Embryonic facial prominence (tissue), 1 donor: ENCODE measurements around the gene FBXW8.

Experiments used
- DNase-seq: peaks from one replicate; pipeline ENCODE4 v3.0.0-alpha.2; 2016; ENCODE audit errors: extremely low spot score

FBXW8 gene

DNA sequence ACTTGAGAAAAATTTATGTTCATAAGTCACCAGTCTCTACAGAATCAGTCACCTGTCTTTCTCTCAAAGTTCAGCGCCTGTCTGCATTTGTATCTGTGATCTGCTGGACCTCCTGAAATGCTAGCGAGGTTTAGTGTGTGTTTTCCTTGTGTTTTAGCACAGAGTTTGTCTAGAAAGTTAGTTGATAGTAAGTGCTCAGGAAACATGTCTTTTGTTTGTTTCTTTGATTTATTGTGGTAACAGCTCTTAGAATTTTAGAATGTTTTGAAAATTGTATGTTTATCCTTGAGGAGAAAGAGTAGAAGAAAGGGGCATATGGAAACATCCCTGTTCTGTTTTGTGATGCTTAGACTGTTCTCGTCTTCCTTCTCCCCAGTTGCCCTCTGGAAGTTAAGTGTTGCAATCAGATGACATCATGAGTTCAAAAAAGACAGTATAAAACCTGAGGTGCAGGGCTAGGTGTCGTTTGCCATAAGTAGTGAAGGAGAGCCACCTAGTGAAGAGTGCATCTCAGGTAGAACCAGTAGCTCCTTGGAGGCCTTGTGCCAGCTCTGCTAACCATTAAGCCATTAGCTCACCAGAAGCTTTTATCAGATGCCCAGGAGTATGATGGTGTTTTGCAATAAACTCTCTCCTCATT, 44.8 kb downstream of the FBXW8 start:
- DNase-seq: no peak

DNA sequence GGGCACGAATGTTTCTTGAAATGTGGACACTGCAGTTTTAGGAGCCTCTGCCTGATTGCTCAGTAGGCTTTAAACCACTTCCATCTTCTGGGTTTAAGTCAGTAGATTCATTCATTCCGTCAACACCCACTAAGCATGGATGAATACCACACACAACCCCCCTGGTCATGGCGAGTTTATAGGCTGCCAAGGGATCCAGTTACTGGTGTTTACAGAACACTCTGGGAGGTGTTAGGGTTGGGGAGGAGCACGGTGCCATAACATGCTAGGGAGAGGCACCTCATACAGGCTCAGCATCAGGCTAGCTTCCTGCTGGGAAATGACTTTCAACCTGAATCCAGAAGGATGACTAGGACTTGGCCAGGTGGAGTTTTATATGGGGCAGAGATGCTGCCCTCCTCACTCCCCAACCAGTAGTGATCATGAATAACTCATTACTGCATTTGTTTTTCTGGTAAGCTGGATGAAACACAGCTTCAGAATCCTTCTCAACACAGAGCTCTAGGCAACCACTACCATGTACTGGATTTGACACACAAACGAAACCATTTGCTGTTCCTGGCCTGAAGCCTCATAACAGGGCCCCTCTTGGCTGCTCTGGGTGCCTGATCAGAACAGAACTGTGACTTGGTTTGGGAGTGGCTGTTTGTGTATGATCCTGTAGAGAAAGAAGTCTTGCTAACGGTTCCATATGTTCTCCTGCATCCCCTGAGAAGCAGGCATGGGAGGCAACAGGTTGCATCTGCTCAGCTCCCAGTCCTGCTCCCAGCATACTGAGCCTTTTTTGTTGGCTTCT, 47.9 kb downstream of the FBXW8 start:
- no peak for DNase-seq

DNA sequence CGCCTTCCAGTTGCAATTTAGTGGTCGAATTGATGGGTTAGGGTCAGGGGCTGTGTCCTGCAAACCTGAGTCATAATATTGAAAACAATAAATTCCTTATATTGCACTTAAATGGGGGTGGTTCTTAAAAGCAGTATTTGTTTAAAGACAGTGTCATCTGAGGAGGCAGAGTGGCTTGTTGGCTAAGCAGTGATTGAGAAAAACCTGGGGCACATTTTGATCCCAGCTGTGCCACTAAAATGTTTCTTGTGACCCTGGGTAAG, 48.4 kb downstream of the FBXW8 start:
- DNase-seq: no peak

DNA sequence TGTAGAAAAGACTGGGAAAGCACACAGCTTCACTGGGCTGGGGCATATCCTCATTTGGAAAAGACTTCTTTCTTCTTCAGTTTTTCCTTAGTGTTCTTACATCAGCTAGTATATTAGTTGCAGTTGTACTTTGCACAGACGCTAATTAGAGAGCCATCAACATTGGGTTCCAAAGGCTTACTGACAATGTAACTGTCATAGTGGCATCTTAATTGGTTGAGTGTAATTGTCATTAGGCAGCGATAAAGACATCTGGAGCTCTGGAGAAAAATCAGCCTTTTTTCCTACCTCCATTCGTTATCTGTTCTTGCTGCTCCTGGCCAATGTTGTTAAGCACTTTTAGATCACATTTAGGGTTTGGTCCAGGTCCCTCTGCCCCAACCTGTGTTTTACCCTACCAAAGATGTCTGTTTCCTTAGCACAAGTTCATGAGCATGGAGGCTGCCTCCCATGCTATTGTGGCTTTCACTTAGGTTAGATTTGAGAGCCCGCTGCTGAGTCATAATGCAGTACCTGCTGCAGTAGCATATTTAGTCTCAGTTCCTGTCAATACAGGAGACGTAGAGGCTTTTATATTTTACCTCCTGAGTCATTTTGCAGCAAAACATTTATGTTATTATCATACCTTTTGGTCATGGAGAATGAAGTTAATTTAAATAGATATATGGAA, 49.2 kb downstream of the FBXW8 start:
- no peak for DNase-seq

DNA sequence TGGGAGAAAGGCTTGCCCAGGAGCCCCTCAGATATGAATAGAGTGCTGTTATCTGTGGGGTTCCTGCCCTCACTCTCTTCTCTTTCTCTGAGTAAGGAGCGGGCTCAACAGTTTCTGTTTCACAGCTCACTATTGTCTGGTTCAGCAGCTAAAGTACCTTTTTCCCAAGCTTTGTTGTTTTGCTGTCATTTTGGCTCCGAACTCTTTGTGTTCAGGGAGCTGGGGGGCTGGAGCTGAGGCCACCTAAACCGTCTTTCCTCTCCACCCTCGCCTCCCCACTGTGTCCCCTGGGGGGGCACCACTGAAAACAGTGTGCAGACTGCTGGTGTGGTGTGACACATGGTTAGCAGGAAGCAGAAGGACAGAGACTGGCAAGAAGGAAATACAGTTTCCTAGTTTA, 51.4 kb downstream of the FBXW8 start:
- DNase-seq: no peak

DNA sequence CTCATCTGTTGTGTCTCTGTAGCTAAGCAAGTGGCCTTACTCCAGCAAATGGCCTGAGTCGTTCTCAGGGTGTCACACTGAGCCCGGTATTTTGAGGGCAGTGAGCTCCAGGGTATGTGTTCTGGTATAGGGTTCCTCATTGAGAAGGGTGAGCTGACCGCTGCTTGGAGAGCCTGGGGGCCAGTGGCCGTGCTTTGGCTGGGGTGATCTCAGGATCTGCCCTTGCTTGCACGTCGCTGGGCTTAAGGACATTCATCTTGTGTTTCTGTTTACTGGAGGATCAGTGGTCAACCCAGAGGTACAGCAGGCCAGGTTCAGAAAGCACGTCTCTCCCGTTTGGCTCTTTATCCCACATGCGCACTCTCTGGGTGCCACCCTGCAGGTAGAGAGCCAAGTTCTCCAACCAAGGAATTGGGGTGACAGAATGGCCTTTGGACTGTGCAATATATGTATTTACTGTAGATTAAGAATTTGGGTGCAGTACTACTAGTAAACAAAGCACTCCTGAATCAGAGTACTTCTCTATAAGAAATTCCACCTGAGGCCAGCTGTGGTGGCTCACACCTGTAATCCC, 52.1 kb downstream of the FBXW8 start:
- no peak for DNase-seq

DNA sequence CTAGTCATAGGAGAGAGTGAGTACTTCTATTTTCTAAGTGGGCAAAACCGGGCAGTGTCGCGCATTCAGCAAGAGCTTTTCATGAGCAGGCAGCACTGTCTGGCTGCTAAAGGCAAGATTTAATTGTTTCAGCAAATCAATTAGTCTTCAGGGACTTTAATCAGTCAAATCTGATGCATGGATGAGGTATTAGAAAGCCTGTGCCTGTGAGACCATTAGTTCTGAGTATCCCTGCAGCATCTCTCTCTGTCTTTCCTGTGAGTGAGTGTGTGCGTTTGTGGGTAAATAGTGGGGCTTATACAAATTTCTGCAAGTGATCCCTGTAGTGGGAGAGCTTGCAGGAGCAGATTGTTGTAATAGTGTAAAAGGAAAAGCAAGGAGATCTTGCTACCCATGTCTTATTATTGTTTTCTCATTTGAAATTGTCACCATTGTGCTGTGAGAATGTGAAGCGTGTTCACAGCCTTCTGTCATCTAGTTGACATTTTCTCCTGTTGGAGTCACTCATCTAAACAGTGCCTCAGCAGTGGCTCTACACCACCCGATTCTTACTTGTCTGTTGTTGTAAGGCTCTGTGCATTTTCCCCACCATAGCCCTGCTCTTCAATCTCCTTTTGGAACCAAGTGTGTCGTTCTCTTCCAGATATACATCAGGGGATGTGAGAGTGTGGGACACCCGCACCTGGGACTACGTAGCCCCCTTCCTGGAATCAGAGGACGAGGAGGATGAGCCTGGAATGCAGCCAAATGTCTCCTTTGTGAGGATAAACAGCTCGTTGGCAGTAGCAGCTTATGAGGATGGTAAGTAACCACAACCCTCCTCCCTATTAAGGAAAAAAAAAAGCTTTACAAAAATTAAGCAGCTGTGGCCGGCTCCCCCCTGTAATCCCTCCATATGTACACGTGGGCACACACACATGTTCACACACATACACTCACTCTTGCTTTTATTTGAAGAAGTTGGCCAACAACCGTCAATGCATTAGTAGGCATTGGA, 53.6 kb downstream of the FBXW8 start:
- no peak for DNase-seq

DNA sequence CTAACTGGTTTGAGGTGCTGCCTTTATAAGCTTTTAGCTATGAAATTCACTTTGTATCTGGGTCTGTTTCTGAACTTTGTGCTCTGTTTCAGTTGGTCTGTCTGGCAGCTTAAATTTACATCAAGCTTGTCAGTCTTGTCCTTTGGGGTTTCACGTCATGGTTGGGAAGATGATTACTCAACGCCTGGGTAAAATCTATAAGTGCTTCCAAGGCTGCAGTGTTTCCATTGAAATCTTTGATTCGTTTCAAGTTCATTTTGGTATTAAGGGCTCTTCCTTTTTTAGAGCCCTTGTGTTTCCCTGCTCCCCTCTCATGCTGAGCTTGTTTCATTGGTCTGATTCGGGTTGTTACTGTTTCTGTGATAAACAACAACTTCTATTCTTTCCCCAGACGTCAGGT, 58.2 kb downstream of the FBXW8 start:
- DNase-seq: no peak

DNA sequence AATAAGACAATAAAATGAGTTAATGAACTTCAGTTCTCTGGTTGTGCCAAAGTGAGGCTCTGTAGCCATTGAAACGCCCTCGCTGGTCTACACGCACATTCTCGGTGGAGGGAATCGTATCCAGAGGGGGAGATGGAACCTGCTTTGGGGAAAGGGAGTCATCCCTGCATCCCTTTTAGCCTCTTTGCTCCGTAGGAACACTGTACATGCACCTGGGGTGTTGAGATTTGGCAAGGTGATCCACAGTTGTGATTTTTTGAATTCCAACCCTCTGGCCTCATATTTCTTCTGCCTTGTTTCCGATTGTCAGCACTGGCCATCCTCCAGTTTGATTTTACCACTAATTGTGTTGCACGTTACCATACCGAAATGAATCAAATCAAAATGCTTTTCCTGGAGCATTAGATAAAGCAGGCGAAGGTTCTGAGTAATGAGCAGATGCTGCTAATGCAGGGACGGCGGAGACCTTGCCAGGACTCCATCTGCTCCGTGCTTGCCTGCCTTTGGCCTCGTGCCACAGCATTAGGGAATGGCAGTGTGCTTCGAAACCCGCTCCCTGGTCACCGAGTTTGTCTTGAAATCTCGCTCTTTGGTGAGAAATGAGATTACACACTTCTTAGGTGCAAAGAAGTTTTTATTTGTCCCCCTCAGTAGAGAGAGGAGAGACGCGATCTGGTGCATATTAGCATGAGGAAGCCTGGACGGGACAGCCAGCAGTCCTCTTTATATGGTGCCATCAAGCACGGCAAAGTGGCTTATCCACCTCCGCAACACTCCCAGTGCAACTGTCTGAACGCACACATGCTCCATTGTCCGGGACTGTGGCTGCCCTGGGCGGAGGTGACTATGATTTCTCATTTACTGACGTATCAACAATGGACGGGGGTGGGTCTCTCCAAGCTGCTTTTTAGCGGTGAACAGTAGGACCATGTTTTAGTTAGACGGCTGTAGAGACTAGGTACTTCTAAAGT, 59.1 kb downstream of the FBXW8 start:
- no peak for DNase-seq

DNA sequence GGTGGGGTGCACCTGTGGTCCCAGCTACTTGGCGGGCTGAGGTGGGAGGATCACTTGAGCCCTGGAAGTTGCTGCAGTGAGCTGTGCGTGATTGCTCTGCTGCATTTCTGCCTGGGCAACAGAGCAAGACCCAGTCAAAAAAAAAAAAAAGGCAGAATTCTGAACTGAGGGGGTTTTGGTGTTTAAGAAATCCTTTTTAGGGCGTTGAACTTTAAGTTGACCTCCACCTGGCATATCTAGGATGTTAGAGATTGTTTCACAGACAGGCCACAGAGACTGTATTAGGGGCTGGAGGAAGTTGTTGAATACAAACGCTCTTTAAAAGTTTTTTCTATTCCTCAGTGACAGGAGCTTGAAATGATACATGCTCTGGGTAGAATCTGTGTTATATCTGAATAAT, 60.5 kb downstream of the FBXW8 start:
- no peak for DNase-seq

DNA sequence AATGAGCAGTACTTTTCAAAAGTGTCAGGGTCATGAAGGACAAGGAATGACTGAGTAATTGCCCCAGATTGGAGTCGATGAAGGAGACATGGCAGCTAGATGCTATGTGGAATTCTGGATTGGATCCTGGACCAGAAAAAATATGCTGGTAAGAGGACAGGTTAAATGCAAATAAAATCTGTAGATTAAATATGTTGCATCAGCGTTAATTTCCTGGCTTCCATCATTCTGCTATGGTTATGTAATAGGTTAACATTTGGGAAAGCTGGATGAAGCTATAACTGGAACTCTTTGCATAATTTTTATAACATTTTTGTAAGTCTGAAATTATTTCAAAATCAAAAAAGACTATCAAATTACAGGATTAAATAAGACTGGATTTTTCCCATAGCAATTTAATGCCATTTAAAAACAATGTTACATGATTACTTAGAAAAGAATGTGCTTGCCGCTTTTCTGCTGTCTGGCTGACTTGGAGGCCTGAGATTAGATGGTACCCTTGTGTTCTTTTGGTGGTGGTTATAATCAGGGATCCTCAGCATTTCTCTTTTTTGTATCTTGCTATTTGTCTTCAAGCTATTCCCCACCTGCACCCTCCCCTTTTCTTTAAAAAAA, 65.1 kb downstream of the FBXW8 start:
- DNase-seq: no peak

DNA sequence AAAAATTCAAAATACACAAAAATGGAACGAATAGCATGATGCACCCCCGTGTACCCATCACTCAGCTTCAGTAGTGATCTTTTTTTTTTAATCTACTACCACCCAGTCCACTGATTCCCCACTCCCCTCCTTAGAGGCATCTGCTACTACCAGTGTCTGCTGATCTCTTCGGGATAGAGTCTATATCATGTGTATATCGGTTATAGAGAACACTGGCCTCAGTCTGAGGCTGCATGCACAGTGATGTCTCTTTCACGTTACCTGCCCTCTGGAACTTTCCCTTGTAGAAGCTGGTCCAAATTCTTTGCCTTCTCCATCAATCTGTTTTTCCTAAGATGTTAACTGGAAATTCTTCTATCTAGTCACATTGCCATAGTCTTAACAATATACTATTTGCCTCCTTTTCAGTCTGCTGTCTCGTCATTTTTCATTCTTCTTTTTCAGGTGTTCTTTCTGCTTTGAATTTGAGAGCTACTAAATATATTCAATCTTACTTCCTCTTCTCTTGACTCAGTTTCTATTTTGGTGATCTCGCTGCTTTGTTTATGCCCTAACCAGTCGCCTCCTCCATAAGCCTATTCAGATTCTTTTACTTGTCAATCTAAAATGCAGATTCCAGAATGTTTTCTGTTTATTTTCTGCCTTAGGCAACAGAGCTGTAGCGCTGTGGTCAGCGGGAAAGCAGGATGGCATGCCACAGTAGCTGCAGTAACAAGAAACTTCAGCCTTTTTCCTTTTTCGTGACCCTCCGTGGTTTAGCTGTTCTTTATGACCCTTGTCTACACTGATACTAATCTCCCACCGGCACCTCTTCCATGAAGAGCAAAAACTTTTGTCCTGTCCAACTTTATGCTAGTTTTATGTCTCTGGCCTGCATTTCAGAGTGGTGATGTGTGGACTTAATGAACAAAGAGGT, 67.0 kb downstream of the FBXW8 start:
- DNase-seq: no peak

DNA sequence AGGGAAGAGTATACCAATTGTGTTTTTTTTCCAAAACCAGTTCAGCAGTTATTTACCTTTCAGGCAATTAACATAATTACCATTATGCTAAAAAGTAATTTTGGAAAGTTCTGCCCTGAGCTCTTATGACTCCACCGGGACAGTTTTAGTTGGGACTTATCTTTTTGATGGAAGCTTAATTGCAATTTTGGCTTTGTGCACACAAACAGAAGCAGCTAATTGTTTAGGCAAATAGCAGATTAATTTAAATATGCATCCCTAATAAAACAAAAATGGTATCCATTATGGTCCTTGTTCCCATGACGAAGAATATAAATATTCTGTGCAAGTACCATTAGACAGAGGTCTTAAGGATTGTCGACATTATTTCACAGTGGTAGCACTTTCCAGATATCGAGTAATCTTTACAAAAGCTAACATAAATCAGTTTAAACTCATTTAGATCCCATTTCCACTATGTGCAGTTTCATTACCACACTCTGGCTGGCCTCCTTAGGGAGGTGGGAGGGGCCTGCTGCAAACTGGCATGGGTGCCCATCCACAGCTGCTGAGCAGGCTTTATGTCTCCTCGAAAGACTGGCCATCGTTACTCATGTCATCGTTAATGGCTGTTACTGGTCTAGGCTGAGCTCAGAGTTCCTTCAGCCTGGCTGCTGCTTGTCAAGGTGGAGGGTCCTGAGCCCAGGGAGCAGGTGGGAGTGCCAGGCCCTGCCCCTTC, 68.2 kb downstream of the FBXW8 start:
- DNase-seq: no peak

DNA sequence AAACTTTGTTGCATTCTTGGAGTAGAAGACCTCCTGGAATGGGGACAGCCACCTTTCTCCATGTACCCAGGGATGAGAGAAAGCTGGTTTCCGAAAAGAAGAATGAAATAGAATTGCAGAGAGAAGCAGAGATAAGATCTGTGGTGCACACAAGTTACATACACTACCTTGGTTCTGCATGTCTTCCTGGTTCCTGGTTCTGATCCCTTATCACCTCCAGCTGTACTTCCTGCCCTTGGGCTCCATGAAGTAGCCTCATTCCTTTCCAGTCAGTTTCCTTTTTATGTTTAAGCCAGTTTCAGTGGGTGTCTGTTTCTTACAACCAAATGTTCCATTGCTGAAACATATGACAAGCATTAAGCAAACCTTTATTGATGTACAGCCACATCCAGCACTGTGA, 69.3 kb downstream of the FBXW8 start:
- DNase-seq: no peak

DNA sequence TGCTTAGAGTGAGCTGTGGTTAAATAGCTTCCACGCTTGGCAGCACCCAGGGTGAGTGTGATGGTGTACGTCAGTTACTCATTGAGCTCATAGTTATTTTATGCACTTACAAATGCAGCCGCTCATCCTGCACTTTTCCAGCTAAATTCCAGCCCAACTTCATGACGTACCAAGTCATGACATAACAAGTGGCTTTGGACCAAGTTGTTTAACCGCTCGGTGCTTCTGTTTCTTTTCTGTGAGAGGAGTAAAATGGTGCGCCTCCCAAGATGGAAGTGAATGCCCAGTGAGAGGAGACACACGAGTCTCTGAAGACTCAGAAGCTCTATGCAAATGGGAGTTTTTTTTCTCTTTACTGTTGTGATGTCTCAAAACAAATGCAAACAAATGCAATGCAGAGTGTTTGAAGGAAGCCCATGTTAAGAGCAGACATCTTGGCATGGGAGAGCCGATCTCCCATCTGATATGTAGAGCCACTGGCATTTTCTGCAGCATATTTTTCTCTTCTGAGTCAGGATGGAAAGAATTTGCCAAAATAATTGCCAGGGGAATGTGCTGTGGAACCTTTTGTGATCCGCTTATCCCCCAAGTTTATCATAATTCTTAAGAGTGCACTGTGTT, 72.2 kb downstream of the FBXW8 start:
- DNase-seq: no peak

DNA sequence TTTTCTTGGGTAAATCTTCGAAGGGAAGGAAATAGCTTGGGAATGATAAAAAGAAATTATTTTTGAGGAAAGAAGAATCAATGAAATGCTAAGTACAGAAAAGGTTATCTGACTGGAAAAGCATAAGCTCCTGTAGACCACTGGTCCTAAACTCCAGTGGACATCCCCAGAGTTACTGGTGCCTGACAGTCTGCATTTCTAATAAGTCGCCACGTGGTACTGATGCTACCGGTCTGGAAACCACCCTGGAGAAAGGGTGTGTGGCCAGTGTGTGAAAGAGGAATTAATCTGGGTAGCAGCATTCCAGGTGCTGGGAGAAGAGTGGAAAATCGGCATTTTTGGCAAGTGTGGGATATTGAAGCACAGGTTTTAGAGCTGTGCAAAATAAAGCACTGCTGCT, 73.3 kb downstream of the FBXW8 start:
- DNase-seq: no peak

DNA sequence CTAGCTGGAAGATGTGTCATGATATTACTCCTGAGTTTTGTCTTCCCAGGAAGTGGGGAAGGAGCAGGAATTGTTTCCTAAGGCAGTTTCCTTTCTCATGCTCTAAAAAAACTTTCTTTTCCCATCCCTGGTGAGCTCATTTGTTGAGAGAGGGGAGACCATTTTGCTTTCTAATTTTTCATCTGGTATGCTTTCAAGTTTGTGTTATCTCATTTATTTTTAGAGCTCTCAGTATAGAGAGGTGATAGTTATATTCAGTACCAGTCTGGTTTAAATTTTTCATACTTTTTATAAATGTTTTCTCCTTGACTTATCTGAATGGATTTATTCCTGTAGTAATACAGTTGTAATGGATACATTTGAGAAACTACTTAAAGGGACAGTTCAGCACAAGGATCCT, 79.6 kb downstream of the FBXW8 start:
- DNase-seq: no peak
